ENCODE results near the gene FASLG. TPM values are rescaled to one million over a fixed set of nuclear protein-coding genes. Genes with fewer than 3 reads are reported as not detected.
"Not testable (repeated sequence)": the region's sequence is repeated elsewhere in the genome, so short reads cannot be mapped to it uniquely, and the experiment has no call there.

The FASLG gene, protein sequence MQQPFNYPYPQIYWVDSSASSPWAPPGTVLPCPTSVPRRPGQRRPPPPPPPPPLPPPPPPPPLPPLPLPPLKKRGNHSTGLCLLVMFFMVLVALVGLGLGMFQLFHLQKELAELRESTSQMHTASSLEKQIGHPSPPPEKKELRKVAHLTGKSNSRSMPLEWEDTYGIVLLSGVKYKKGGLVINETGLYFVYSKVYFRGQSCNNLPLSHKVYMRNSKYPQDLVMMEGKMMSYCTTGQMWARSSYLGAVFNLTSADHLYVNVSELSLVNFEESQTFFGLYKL
- 3.2 and 3.7 TPM in 2 replicates for total RNA-seq

- intact Hi-C loops (cut with micrococcal nuclease) = loop anchor here (2.0 kb wide), 1 partner anchor 16 kb away; no protein-coding TSS in a partner anchor
Measured at GRCh38 chr1:172658871-172659453, at the start of gene FASLG. TSS of gene FASLG (plus strand) at chr1:172659103. CDS start at chr1:172659202, 99 bp downstream.

GRCh38 chr1:172609528-172609927 is 49.4 kb upstream of the FASLG start:
- intact Hi-C loops (cut with micrococcal nuclease) = loop anchor here (1.0 to 2.0 kb wide), 2 partner anchors 29 to 110 kb away; no protein-coding TSS in a partner anchor

- intact Hi-C loops (cut with micrococcal nuclease) = no loop called here
Measured at GRCh38 chr1:172612478-172612877, 46.4 kb upstream of the FASLG start.

DNA sequence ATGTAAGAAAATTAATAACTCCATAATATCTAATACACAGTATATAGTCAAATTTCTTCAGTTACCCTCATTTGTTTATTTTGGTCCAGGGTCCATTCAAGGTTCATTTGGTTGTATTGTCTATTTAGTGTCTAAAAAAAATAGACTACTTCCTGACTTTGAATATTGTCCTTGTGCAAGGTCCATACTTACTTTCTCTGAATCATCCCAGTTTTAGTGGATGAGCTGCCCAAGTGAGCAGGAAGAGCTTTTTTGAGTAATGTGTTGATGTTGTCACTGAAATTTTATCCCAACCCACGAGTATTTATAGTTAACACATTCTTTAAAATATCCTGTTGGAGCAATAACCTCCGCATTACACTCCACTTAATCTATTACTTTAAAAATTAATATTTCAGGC is 45.6 kb upstream of the FASLG start:
- intact Hi-C loops (cut with micrococcal nuclease) = no loop called here

DNA sequence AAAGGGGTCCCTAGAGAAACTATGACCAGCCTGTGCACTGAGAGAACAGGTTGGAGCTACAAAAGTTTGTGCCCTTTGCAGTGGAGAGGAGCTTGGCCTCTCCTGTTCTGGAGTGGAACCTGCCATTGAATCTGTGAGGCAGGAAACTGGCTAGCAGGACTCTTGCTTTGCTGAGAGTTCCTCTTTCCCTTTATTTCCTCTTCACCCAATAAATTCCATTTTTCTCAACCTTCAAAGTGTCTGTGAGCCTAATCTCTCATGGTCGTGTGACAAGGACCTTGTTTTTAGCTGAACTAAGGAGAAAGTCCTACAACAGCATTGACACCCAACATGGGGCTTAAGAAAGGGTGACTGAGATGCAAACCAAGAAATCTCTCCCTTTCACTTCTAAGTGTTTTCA is 42.7 kb upstream of the FASLG start:
- intact Hi-C loops (cut with micrococcal nuclease) = no loop called here

- intact Hi-C loops (cut with micrococcal nuclease) = no loop called here
Measured at GRCh38 chr1:172616636-172617035, 42.3 kb upstream of the FASLG start.

DNA sequence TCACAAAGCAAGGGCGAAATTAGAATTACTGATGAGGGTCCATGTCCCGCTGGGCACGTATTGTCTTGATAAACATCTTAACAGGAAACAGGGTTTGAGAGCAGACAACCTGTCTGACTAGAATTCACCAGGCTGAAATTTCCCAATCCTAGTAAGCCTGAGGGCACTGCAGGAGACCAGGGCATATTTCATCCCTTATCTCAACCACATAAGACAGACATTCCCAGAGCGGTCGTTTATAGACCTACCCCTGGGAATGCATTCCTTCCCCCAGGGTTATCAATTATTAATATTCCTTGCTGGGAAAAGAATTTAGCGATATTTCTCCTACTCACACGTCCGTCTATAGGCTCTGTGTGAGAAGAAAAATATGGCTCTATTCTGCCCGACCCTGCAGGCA is 38.3 kb upstream of the FASLG start:
- intact Hi-C loops (cut with micrococcal nuclease) = not testable (repeated sequence)

DNA sequence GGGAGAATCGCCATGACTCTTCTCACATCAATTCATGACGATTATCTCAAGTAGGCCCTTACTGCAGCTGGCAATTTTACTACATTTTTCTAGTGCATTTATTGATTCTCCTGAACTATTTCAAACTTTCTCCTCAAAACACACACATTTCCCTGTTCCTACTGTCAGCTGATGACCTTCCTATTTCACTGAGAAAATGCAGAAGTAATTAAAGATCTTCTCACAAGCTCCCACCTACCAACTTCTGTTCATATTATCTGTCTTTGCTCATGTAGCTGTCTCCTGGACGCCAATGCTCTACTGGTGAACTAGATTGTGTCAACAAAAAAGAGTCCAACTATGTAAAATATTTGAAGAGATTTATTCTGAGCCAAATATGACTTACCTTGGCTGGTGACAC is 36.4 kb upstream of the FASLG start:
- intact Hi-C loops (cut with micrococcal nuclease) = no loop called here

GRCh38 chr1:172623748-172624147 is 35.2 kb upstream of the FASLG start:
- intact Hi-C loops (cut with micrococcal nuclease) = no loop called here

- intact Hi-C loops (cut with micrococcal nuclease) = no loop called here
Measured at GRCh38 chr1:172626845-172627244, 32.1 kb upstream of the FASLG start.

- intact Hi-C loops (cut with micrococcal nuclease) = no loop called here
Measured at GRCh38 chr1:172627702-172628101, 31.2 kb upstream of the FASLG start.

- intact Hi-C loops (cut with micrococcal nuclease) = no loop called here
Measured at GRCh38 chr1:172628401-172628800, 30.5 kb upstream of the FASLG start.

- intact Hi-C loops (cut with micrococcal nuclease) = no loop called here
Measured at GRCh38 chr1:172629170-172629569, 29.7 kb upstream of the FASLG start.

DNA sequence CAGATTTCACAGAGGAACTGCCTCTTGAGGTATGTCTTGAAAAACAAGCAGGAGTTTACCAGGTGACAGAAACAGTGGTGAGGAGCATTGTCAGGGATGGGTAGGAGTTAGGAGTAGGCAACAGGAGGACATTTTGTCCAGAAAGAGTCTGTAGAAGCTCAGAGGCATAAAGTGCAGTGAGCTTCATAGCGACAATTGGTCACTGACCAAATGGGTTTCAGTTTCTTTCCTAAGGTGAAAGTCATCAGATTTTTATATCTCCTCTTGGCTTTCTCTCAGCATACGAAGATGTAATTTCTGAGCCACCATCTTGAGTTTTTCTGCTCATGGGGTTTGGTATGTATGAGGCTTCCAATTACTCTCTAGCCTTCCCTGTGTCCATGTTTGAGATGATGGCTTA is 29.3 kb upstream of the FASLG start:
- intact Hi-C loops (cut with micrococcal nuclease) = no loop called here

DNA sequence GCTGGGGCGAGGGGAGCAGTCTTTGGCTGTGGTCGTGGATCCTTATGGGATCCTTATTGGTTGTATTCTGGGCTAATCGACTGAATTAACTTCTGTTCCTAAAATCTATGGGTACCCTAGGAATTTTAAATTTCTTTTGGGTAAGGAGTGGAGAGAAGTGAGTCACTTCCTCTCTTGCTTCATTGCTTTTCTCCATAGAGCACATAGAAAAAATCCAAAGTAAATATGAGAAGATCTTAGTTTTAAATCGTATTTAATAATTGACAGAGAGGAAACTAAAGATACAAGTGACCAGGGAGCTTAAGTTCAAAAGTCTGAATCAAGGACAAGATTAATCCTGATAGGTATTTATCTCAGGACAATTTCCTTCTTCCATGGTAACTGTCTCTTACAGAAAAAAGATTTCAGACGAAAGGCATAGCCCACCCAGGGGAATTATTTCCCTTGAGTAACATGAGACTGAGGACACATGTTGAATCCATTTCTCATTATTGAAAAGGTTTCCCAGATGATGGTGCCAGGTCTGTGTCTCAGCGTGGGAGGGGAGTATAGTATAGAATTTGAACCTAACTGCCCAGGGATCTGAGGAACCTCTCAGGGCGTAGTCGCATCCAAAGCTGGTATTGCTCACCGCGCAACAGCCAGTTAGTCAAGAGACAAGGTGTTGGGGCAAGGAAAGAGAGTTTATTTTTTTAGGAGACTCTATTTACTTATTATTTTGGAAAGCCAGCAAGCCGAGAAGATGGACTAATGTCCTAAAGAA is 28.7 kb upstream of the FASLG start:
- intact Hi-C loops (cut with micrococcal nuclease) = no loop called here

DNA sequence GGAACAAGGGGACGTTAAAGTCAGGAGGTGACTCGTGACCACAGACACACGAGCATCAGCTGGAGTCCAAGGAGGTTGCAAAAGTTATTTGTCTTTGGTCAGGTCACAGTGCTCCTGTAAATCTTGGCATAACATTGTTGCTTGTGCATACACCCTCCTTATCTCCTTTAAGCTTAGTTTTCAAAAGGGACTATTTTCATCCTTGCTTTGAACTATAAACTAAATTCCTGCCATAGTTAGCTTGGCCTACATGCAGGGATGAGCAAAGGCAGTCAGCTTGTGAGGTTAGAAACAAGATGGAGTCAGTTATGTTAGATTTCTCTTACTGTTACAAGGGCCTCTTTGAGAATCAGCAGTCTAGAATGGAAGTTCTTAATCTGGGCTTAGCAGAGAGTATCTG is 28.0 kb upstream of the FASLG start:
- intact Hi-C loops (cut with micrococcal nuclease) = no loop called here

DNA sequence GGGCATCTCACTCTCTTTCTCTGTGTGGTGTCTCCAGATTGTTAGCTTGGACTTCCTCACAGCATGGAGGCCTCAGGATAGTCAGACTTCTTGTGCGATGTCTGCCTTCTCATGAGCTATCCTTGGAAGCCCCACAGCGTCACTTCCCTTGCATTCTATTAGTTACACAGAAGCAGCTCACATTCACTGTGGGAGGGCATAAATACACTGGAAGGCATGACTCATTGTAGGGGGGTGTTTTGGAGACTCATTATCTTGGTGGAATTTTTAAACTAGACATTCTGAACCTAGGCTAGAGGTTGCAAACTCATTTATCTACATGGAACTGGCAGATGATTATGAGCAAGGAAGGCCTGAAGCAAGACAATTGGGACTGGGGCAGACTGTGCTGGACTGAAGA is 21.4 kb upstream of the FASLG start:
- intact Hi-C loops (cut with micrococcal nuclease) = loop anchor here (5.0 kb wide), 1 partner anchor 245 kb away; no protein-coding TSS in a partner anchor

DNA sequence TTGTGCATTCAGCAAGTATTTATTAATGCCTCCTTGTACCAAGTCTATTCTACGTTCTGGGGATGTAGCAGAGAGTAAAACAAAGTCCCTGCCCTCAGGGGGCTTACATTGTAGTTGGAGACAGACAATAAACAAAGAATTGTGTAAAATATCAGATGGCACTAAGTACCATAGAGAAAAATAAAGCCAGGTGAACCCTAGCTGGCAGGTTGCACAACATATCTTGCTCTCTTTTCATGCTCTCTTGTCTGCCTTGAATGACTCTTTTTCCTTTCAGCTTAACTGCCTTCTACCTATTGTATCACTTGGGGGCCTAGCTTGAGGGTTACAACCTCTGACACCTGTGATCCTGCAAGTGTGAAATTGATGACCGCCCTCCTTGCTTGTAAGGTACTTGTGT is 20.7 kb upstream of the FASLG start:
- intact Hi-C loops (cut with micrococcal nuclease) = loop anchor here (2.0 to 5.0 kb wide), 3 partner anchors 29 to 246 kb away; no protein-coding TSS in a partner anchor

DNA sequence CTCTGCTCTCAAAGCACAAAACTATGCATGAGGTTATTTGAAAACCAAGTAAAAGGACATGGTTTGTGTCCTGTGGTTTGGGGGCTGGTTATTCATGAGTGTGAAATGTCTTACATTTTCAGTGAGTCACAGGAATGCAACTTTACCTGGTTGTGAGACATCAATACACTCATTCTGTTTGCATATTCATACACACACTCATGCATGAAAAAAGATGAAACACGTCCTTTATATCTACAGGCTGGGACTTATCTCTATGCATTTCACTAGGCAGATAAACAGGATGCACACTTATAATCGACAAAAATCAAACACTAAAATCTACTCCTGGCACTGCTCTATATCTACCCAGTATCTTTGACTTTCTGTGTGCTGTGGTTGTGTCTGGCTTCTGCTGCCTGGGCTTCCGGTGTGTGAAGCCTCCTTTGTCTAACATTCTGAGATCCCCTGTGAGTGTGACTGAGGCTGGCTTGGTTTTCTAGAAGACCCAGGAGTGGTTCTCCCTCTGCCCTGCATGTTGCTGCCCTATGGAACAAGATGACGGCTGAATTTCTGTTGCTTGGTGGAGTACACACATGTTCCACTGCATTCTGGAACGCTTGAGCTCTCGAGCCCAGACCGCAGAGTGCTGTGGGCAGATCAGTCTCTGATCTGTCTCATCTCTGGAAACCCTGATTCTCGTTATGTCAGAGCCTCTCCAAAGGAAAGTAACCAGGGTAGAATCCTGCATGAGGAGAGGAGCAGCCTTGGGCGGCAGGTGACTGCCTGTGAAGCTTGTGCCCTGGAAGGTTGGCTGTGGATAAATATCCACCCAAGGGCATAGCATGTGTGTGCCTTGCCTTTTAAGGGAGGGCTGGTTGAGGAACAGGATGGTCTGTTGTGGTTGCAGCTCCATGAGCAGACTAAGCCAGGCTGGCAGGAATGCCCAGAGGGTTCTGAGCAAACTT is 19.7 kb upstream of the FASLG start:
- intact Hi-C loops (cut with micrococcal nuclease) = loop anchor here (1.0 to 5.0 kb wide), 9 partner anchors 23 to 247 kb away; no protein-coding TSS in a partner anchor

DNA sequence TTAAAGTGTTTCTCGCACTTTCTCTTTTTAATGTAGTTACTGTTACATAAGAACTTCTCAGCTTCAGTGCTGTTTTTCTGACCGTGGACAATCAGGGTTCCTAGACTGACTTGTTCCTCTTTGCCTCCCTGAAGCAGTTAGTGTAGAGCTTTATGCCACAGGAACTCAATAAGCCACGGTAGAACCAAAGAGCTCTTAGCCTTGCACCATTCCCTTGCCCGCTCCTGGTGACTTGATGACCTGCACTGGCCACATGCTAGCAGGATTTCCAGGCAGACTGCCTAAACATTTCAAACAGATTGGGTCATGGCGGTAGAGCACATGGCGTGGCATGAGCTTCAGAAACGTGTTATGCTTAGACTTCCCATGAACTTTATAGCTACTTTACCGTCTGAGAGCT is 18.8 kb upstream of the FASLG start:
- intact Hi-C loops (cut with micrococcal nuclease) = no loop called here

GRCh38 chr1:172641492-172641891 is 17.4 kb upstream of the FASLG start:
- intact Hi-C loops (cut with micrococcal nuclease) = no loop called here

All from T-helper 2 cell treated with Interferon-gamma antibody and Interleukin-4, amounts not matched to agents 100 ng/mL and 5 ng/mL, for 36 hours (primary cell).